Gastroesophageal sphincter (tissue), 3 donors: ENCODE results near the gene UBE4A.

Experiments used
- CTCF ChIP-seq, 4 experiments: fragments of 200-600 bp in 2 of 4; fragments of 450-650 bp in 2 of 4; sonication (generic) in 1 of 4; IDR thresholded peaks; one replicate each; pipeline ENCODE4 v1.5.1; 2017 to 2019; ENCODE audit warnings: antibody characterized with exemption in 4 of 4, mild to moderate bottlenecking in 2 of 4, moderate library complexity in 2 of 4
- POLR2A ChIP-seq, 2 donors: fragments of 450-650 bp; IDR thresholded peaks; one replicate each; pipeline ENCODE4 v1.6.1; 2017; ENCODE audit warnings: antibody characterized with exemption in 2 of 2, mild to moderate bottlenecking in 2 of 2, moderate library complexity in 1 of 2
- POLR2AphosphoS5 ChIP-seq: sonication (generic); formaldehyde crosslinking; IDR thresholded peaks from one replicate; pipeline ENCODE4 v1.6.1; 2017; ENCODE audit warnings: antibody characterized with exemption

- TF ChIP-seq POLR2AphosphoS5 (no peak), POLR2A (IDR thresholded peaks at IDR 0.05) (no peak), CTCF (IDR thresholded peaks at IDR 0.05) (no peak)
Observed at GRCh38 chr11:118338637-118339061, 20.8 kb upstream of the UBE4A start.
